ENCODE measurements around the gene SLC34A3. TPM values are rescaled to one million over a fixed set of nuclear protein-coding genes. Genes with fewer than 3 reads are reported as not detected.
"Not testable (repeated sequence)": the region's sequence is repeated elsewhere in the genome, so short reads cannot be mapped to it uniquely, and the experiment has no call there.

Gene SLC34A3
- total RNA-seq, 1 donor from 2014 or later: not detected

DNA sequence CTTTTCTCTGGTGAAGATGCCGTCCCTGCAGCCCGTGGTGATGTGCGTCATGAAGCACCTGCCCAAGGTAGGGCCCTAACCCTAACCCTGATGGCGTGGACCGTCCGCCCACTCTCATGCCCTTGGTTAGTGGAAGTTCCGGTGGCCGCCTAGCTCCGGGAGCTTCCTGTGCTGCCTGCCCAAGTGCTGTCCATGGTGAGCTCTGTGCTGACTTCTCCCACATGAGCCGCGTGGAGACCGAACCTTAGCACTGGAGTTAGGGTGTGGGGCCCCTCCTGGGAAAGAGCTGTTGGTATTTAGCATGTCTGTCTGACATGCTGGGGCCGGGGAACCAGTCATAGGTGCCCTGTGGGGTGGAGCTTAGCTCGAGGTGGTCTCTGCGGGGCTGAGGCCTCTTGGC lies 25.7 kb downstream of the SLC34A3 start:
- H3K27ac Mint-ChIP-seq (ENCODE audit: unreplicated experiment): no peak overlapping the region
- peak overlapping the region; percentile 95 for H3K4me3 Mint-ChIP-seq (ENCODE audit: unreplicated experiment)

DNA sequence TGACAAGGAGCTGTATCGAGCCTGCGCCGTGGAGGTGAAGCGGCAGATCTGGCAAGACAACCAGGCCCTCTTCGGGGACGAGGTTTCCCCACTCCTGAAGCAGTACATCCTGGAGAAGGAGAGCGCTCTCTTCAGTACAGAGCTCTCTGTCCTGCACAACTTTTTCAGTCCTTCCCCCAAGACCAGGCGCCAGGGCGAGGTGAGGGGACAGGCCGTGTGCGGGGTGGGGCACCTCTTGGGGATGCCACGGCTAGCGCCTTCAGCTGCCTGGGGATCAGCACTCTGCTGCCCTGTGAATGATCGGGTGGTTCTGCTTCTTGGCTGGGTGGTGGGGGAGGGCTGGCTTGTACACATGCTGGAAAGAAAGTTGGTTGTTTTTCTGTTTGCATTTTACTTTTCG lies 26.2 kb downstream of the SLC34A3 start:
- Mint-ChIP-seq H3K36me3 (ENCODE audit: low read depth, unreplicated experiment) (peaks cover 3% of the 10 kb centered on the region), H3K4me3 (ENCODE audit: unreplicated experiment) (peak overlapping the region; percentile 95), H3K27ac (ENCODE audit: unreplicated experiment) (peak overlapping the region; percentile 75), H3K4me1 (ENCODE audit: unreplicated experiment) (peaks cover 13% of the 10 kb centered on the region), H3K27me3 (ENCODE audit: unreplicated experiment) (peaks cover 6% of the 10 kb centered on the region), H3K9me3 (ENCODE audit: unreplicated experiment) (no peaks in the 10 kb centered on the region)
- TF ChIP-seq, protein P1, sequence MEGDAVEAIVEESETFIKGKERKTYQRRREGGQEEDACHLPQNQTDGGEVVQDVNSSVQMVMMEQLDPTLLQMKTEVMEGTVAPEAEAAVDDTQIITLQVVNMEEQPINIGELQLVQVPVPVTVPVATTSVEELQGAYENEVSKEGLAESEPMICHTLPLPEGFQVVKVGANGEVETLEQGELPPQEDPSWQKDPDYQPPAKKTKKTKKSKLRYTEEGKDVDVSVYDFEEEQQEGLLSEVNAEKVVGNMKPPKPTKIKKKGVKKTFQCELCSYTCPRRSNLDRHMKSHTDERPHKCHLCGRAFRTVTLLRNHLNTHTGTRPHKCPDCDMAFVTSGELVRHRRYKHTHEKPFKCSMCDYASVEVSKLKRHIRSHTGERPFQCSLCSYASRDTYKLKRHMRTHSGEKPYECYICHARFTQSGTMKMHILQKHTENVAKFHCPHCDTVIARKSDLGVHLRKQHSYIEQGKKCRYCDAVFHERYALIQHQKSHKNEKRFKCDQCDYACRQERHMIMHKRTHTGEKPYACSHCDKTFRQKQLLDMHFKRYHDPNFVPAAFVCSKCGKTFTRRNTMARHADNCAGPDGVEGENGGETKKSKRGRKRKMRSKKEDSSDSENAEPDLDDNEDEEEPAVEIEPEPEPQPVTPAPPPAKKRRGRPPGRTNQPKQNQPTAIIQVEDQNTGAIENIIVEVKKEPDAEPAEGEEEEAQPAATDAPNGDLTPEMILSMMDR (IDR thresholded peaks at IDR 0.05; ENCODE audit: unreplicated experiment): no peak
- DNase-seq (ENCODE audit: low spot score): no peak

More for the DNA sequence above, 25.7 kb downstream of the SLC34A3 start:
- TF ChIP-seq, protein P1 (IDR thresholded peaks at IDR 0.05; ENCODE audit: unreplicated experiment): no peak
- no peaks in the 10 kb centered on the region for H3K36me3 Mint-ChIP-seq (ENCODE audit: low read depth, unreplicated experiment)
- no peak for DNase-seq (ENCODE audit: low spot score)
- peaks cover 13% of the 10 kb centered on the region for H3K4me1 Mint-ChIP-seq (ENCODE audit: unreplicated experiment)
- peaks cover 6% of the 10 kb centered on the region for H3K27me3 Mint-ChIP-seq (ENCODE audit: unreplicated experiment)
- no peaks in the 10 kb centered on the region for H3K9me3 Mint-ChIP-seq (ENCODE audit: unreplicated experiment)

DNA sequence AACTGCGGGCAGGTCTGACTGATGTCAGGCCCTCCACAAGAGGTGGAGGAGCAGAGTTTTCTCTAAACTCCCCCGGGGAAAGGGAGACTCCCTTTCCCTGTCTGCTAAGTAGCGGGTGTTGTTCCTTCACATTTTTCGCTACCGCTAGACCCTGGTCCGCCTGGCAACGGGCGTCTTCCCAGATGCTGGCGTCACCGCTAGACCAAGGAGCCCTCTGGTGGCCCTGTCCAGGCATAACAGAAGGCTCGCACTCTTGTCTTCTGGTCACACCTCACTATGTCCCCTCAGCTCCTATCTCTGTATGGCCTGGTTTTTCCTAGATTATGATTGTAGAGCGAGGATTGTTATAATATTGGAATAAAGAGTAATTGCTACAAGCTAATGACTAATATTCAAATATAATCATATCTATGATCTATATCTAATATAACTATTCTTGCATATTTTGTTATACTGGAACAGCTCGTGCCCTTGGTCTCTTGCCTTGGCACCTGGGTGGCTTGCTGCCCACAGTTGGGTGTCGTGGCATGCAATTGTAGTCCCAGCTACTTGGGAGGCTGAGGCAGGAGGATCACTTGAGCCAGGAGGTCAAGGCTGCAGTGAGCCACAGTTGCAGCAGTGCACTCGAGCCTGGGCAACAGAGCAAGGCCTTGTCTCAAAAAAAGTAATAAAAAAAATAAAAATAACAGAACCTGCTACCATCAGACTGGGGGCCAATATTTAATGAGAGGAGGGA lies 31.6 kb downstream of the SLC34A3 start:
- not testable (repeated sequence) for H3K4me3 Mint-ChIP-seq (ENCODE audit: unreplicated experiment); H3K4me1 Mint-ChIP-seq (ENCODE audit: unreplicated experiment); DNase-seq (ENCODE audit: low spot score); H3K27me3 Mint-ChIP-seq (ENCODE audit: unreplicated experiment); H3K27ac Mint-ChIP-seq (ENCODE audit: unreplicated experiment); H3K9me3 Mint-ChIP-seq (ENCODE audit: unreplicated experiment); H3K36me3 Mint-ChIP-seq (ENCODE audit: low read depth, unreplicated experiment)
- TF ChIP-seq, protein P1 (IDR thresholded peaks at IDR 0.05; ENCODE audit: unreplicated experiment): peak; percentile 54

DNA sequence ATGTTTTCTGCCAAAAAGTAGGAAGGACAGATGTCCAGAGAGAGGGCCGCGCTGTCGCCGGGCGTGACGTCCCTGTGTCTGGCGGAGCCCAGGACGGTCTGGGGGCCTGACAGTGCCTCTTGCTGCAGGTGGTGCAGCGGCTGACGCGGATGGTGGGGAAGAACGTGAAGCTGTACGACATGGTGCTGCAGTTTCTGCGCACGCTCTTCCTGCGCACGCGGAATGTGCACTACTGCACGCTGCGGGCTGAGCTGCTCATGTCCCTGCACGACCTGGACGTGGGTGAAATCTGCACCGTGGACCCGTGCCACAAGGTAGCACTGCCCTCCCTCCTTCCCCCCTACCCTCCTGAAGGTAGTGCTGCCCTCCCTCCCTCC lies 32.2 kb downstream of the SLC34A3 start:
- TF ChIP-seq, protein P1 (IDR thresholded peaks at IDR 0.05; ENCODE audit: unreplicated experiment): no peak
- Mint-ChIP-seq H3K4me3 (ENCODE audit: unreplicated experiment) (no peak overlapping the region), H3K36me3 (ENCODE audit: low read depth, unreplicated experiment) (peaks cover 4% of the 10 kb centered on the region), H3K27me3 (ENCODE audit: unreplicated experiment) (peaks cover 2% of the 10 kb centered on the region), H3K4me1 (ENCODE audit: unreplicated experiment) (no peaks in the 10 kb centered on the region), H3K9me3 (ENCODE audit: unreplicated experiment) (no peaks in the 10 kb centered on the region), H3K27ac (ENCODE audit: unreplicated experiment) (no peak overlapping the region)
- DNase-seq (ENCODE audit: low spot score): no peak

DNA sequence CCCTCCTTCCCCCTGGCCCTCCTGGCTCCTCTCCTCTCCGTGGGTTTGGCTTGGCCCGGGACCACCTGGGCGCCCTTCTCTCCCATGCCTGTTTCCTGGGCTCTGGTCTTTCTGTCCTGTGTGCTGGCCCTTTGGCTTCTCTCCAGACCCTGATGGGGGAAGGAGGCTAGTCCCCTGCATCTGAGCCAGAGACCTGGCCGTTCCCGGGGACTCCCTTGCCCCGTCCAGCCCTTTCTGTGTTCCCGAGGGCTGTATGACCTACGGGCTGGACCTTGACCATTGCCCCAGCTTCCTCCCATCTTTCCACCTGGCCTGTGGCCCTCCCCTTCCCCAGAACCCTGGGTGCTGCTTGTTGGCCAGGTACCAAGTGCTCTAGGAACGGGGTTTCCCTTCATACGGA lies 32.8 kb downstream of the SLC34A3 start:
- Mint-ChIP-seq H3K4me1 (ENCODE audit: unreplicated experiment) (no peaks in the 10 kb centered on the region), H3K27ac (ENCODE audit: unreplicated experiment) (no peak overlapping the region), H3K27me3 (ENCODE audit: unreplicated experiment) (peaks cover 5% of the 10 kb centered on the region), H3K4me3 (ENCODE audit: unreplicated experiment) (no peak overlapping the region), H3K9me3 (ENCODE audit: unreplicated experiment) (no peaks in the 10 kb centered on the region), H3K36me3 (ENCODE audit: low read depth, unreplicated experiment) (peaks cover 9% of the 10 kb centered on the region)
- TF ChIP-seq, protein P1 (IDR thresholded peaks at IDR 0.05; ENCODE audit: unreplicated experiment): no peak
- DNase-seq (ENCODE audit: low spot score): no peak

Measured in endothelial cell (in vitro differentiated cells).